GM12864 (cell line): ENCODE measurements around the gene ERI3.

ENCODE experiments used
- DNase-seq: peaks from one replicate; pipeline ENCODE4 v3.0.0-alpha.2; 2011; ENCODE audit warnings: low read depth
- H3K4me3 ChIP-seq: 2 replicates; pipeline ENCODE4 v1.5.1; 2011; ENCODE audit warnings: mild to moderate bottlenecking, low read depth, low read length, control low read depth
- TF ChIP-seq, protein P1 (sequence below): IDR thresholded peaks from 2 replicates; pipeline ENCODE4 v1.5.1; 2011; ENCODE audit warnings: low read depth, mild to moderate bottlenecking, moderate library complexity, low read length, control low read depth, inconsistent platforms; ENCODE audit errors: missing control alignments

Gene ERI3

DNA sequence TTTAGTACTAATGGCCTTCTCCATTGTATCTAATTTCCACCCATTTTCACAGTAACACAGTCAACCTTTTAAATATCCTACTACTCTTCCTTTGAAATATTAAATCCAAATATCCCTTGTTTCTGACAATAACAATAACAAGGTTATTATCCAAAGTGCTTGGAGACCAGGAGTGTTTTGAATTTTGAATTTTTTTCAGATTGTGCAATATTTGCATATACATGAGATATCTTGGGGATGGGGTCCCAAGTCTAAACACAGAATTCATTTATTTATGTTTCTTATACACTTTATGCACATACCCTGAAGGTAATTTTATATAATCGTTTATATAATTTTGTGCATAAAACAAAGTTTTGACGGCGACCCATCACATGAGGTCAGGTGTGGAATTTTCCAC is 124.3 kb downstream of the ERI3 start:
- TF ChIP-seq, protein P1, sequence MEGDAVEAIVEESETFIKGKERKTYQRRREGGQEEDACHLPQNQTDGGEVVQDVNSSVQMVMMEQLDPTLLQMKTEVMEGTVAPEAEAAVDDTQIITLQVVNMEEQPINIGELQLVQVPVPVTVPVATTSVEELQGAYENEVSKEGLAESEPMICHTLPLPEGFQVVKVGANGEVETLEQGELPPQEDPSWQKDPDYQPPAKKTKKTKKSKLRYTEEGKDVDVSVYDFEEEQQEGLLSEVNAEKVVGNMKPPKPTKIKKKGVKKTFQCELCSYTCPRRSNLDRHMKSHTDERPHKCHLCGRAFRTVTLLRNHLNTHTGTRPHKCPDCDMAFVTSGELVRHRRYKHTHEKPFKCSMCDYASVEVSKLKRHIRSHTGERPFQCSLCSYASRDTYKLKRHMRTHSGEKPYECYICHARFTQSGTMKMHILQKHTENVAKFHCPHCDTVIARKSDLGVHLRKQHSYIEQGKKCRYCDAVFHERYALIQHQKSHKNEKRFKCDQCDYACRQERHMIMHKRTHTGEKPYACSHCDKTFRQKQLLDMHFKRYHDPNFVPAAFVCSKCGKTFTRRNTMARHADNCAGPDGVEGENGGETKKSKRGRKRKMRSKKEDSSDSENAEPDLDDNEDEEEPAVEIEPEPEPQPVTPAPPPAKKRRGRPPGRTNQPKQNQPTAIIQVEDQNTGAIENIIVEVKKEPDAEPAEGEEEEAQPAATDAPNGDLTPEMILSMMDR = no peak
- no peak overlapping the region for H3K4me3 ChIP-seq
- no peak for DNase-seq

DNA sequence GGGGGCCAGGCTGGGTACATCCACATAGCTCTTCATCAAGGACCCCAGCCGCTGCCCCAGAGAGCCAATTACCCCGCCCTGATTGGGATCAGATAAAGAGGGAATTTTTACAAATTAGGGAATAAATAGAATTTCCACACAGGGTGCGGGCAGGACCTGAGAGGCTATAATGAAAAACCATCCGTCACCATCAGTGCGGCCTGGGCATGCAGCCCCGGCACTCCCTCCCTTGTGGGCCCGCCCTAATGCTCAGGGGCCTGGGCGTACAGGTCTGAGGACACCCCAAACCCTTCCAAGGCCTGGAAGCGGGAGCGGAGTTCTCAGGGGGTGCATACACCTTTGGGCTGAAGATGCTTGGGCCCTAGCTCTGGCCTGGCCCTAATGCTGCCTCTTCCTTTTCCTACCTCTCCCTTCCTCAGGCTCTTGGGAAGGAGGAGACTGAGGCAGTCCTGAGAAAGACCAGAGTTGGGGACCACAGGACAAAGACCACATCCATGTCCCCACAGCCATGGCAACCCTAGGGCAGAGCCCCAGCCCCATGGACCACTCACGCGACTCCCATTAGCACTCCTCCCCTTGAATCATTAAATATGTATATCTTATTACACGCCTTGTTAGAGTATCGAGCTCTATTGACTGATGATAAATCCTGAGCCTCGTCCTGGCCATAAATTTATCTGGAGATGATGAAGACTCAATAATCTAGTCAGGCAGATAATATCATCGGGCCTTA is 125.5 kb downstream of the ERI3 start:
- no peak for DNase-seq
- TF ChIP-seq, protein P1 = no peak
- H3K4me3 ChIP-seq = no peak overlapping the region

DNA sequence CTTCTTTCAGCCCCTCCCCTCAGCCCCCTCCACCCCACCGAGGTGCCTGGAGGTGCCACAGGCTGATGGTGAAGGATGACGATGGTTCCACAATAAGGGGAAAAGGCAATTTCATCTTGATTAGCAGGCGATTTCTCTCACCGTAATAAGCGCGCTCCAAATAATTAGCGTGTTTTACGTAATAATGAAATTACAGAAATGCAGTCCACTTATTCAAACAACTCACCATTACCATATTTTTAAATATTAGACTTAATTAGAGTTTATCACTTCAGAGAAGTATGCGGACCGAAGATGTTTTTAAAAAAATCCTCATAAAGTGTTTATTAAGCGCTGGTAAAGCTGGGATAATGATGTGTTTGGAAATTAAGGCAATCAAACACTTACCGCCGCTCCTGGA is 126.8 kb downstream of the ERI3 start:
- DNase-seq = no peak
- TF ChIP-seq, protein P1 = no peak
- H3K4me3 ChIP-seq = no peak overlapping the region

DNA sequence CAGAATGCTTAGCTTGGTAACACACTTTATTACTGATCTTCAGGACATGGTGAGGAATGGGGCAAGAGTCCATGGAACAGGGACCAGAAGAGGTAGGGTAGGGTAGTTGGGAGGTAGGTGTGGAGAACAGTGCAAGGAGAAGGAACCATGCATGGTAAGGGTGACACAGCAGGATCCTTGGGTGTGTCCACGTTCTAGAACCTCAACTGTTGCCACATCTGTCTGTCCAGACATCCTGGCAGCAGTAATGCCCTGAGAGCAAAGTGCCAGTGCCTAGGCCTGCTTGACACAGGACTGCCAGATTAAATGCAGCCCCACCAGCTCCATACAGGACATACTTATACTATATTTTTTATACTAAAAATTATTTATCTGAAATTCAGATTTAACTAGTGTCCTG is 127.8 kb downstream of the ERI3 start:
- DNase-seq = no peak
- H3K4me3 ChIP-seq = no peak overlapping the region
- TF ChIP-seq, protein P1 = no peak

DNA sequence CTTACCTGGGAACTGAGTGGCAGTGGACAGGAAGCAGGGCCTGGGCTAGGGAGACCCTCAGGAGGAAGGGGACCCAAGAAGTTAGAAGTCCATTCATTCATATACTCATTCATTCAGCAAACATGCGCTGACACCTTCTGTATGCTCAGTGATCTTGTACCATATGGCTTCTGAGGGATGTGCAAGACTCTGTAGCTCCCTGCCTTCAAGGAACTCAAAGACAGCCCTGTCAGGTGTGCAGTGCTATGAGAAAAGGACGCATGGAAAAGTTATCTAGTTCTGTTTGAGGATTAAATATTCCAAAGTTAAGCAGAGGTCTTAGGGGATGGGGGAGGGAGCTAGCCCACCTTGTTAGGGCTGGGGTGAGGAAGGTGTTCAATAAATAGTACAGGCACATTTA is 129.3 kb downstream of the ERI3 start:
- H3K4me3 ChIP-seq = no peak overlapping the region
- TF ChIP-seq, protein P1 = no peak
- DNase-seq = no peak

DNA sequence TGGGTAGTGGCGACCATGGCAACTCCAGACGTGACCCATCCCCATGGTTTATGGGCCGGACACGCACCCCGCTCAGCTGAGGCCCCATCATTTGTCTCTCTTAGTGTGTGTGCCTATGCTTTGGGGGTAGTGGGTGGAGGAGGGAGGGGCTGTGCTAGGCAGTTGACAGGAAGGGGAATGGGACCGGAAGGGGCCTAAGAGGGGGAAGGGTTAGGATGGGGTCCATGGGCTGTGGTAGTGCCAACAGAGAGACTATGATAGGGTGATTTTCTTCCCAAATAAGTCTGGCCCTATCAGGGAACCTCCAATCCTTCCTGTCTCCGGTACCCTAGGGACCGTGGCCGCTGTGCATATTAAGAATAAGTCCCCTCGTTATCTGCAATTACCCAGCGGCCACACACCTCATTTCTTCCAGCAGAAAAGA is 131.9 kb downstream of the ERI3 start:
- DNase-seq = no peak
- TF ChIP-seq, protein P1 = no peak
- no peak overlapping the region for H3K4me3 ChIP-seq

DNA sequence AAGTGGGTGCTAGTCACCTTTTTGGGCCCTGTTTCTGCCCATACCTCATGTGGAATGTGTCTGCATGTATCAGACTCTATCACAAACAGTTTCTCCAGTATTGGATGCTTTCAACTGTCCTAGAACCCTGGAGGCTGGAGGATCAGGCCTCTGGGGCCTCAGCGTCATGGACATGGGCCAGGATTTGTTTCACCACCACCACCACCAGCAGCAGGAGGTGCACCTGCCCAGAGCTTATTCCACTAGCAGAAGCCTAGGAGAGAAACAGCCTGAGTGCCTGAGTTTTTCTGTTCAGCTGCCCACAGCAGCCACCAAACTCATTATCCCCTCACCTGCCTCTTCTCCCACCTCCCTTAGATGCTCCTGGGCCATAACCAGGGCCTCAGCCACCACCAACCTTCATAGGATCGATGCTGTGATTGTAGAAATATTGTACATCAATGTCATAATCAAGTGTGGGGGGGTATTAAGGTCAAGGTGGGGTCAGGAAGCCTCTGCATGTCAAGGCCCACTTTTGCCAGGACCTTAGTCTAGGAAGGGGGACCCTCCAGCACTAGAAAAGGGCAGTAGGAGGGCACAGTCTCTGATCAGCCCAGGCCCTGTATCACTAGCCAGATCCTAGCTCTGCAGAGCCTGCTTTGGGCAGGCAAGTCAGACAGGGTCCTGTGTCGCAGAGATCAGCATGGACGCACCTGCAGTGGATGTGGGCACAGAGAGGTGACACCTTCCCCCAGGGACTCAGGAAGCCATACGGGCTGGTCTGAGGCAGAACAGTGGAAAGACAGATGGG is 132.5 kb downstream of the ERI3 start:
- TF ChIP-seq, protein P1 = no peak
- no peak for DNase-seq
- H3K4me3 ChIP-seq = no peak overlapping the region
